SU-DHL-6 (cell line): ENCODE data around the gene THSD1.
A peak's percentile ranks its signal among the peaks of the same experiment; 100 is the strongest.

Source experiments
- H2AFZ ChIP-seq: fragments of 200-600 bp; sonication (generic); 2 replicates; pipeline ENCODE4 v1.6.1; 2014; ENCODE audit warnings: low read depth, mild to moderate bottlenecking, moderate library complexity, mixed read lengths, antibody characterized with exemption, low read length; ENCODE audit not compliant: severe bottlenecking
- H3F3A ChIP-seq: fragments of 200-600 bp; shearing (Covaris generic); 2 replicates; pipeline ENCODE4 v1.6.0; 2016; ENCODE audit warnings: antibody characterized with exemption, mild to moderate bottlenecking; ENCODE audit not compliant: insufficient read depth
- H3K27ac ChIP-seq: fragments of 200-600 bp; sonication (generic); 2 replicates; pipeline ENCODE4 v1.5.1; 2016; ENCODE audit warnings: low read depth, mild to moderate bottlenecking, low read length, moderate library complexity, mixed read lengths
- H3K27me3 ChIP-seq: fragments of 200-600 bp; sonication (generic), shearing (Covaris generic); 2 replicates; pipeline ENCODE4 v1.6.0; 2014; ENCODE audit warnings: mild to moderate bottlenecking, low read length
- H3K36me3 ChIP-seq: fragments of 200-600 bp; sonication (generic); 2 replicates; pipeline ENCODE4 v1.6.1; 2014; ENCODE audit warnings: mild to moderate bottlenecking, low read length, mixed read lengths
- H3K4me2 ChIP-seq: fragments of 300-600, 200-600 bp; shearing (Covaris generic), sonication (generic); 2 replicates; pipeline ENCODE4 v1.6.0; 2014; ENCODE audit warnings: low read length, low read depth, mild to moderate bottlenecking; ENCODE audit not compliant: poor library complexity, severe bottlenecking
- H3K4me3 ChIP-seq: fragments of 200-600 bp; sonication (generic); 2 replicates; pipeline ENCODE4 v1.5.1; 2014; ENCODE audit warnings: antibody characterized with exemption, low read length, mild to moderate bottlenecking, mixed read lengths; ENCODE audit not compliant: insufficient read depth, poor library complexity, severe bottlenecking
- H3K79me2 ChIP-seq: fragments of 200-600 bp; sonication (generic); 2 replicates; pipeline ENCODE4 v1.6.1; 2014; ENCODE audit warnings: mild to moderate bottlenecking, low read length, moderate library complexity; ENCODE audit not compliant: insufficient read depth
- H3K9ac ChIP-seq: fragments of 200-600 bp; sonication (generic); 2 replicates; pipeline ENCODE4 v1.7.0; 2014; ENCODE audit warnings: mild to moderate bottlenecking, low read length
- H3K9me2 ChIP-seq: fragments of 200-600 bp; sonication (generic); replicated peaks from 2 replicates; pipeline ENCODE4 v1.6.1; 2014; ENCODE audit warnings: low read length; ENCODE audit not compliant: insufficient read depth
- H3K9me3 ChIP-seq: fragments of 200-600 bp; sonication (generic); 2 replicates; pipeline ENCODE4 v1.6.1; 2014; ENCODE audit warnings: low read length, mixed read lengths; ENCODE audit not compliant: insufficient read depth
- H4K20me1 ChIP-seq: fragments of 200-600 bp; sonication (generic); 2 replicates; pipeline ENCODE4 v1.6.1; 2014; ENCODE audit warnings: low read depth, mild to moderate bottlenecking, antibody characterized with exemption, low read length, moderate library complexity, mixed read lengths
- CTCF ChIP-seq: fragments of 200-600 bp; sonication (generic); IDR thresholded peaks from one replicate; pipeline ENCODE4 v1.5.1; 2017; ENCODE audit warnings: antibody characterized with exemption, mild to moderate bottlenecking, low read length, moderate library complexity; ENCODE audit not compliant: insufficient read depth, poor library complexity, severe bottlenecking
- EZH2phosphoT487 ChIP-seq: fragments of 200-600 bp; sonication (generic), shearing (Covaris generic); conservative IDR thresholded peaks from 2 replicates; pipeline ENCODE4 v1.6.1; 2018; ENCODE audit warnings: mild to moderate bottlenecking, antibody characterized with exemption, low read length, moderate library complexity, mixed read lengths

Gene THSD1

GRCh38 chr13:52454459-52454819 is 48.5 kb upstream of the THSD1 start:
- Histone ChIP-seq H3K27ac (peak overlapping the region; percentile 97), H3K9ac (peak overlapping the region; percentile 78), H3K36me3 (peaks cover 18% of the 10 kb centered on the region), H3K27me3 (no peaks in the 10 kb centered on the region), H2AFZ (peak overlapping the region; percentile 86), H3K9me2 (no peaks in the 10 kb centered on the region), H3F3A (peaks cover 15% of the 10 kb centered on the region), H3K4me2 (peak overlapping the region; percentile 84), H3K9me3 (no peaks in the 10 kb centered on the region), H3K79me2 (peaks cover 41% of the 10 kb centered on the region), H4K20me1 (peaks cover 13% of the 10 kb centered on the region; the same call in 1 of the 2 replicates), H3K4me3 (peak overlapping the region; percentile 79)
- no peak for TF ChIP-seq EZH2phosphoT487
- TF ChIP-seq CTCF: no peak

- H3K36me3 ChIP-seq: peaks cover 12% of the 10 kb centered on the region; the same call in 1 of the 2 replicates
- no peaks in the 10 kb centered on the region for H3K9me3 ChIP-seq
- peaks cover 13% of the 10 kb centered on the region; the same call in 1 of the 2 replicates for H4K20me1 ChIP-seq
- H3F3A ChIP-seq: peaks cover 15% of the 10 kb centered on the region
- H2AFZ ChIP-seq: no peak overlapping the region
- H3K4me2 ChIP-seq: no peak overlapping the region
- H3K4me3 ChIP-seq: no peak overlapping the region
- no peaks in the 10 kb centered on the region for H3K27me3 ChIP-seq
- H3K27ac ChIP-seq: no peak overlapping the region
- no peak for TF ChIP-seq EZH2phosphoT487
- TF ChIP-seq CTCF: no peak
- H3K9ac ChIP-seq: no peak overlapping the region
- H3K9me2 ChIP-seq: no peaks in the 10 kb centered on the region
- H3K79me2 ChIP-seq: peaks cover 42% of the 10 kb centered on the region
Observed at GRCh38 chr13:52452470-52452869, 46.5 kb upstream of the THSD1 start.

- Histone ChIP-seq H3K4me3 (no peak overlapping the region), H3K9ac (peak overlapping the region; percentile 78; the same call in 1 of the 2 replicates), H2AFZ (no peak overlapping the region), H3K9me3 (no peaks in the 10 kb centered on the region), H3K27me3 (no peaks in the 10 kb centered on the region), H3K4me2 (peak overlapping the region; percentile 61), H3F3A (peaks cover 15% of the 10 kb centered on the region), H3K9me2 (no peaks in the 10 kb centered on the region), H3K36me3 (0 out of 2 replicates have a peak, but pooled peaks cover under 1% of the 10 kb centered on the region), H3K27ac (no peak overlapping the region), H4K20me1 (0 out of 2 replicates have a peak, but pooled peaks cover 4% of the 10 kb centered on the region), H3K79me2 (peaks cover 34% of the 10 kb centered on the region)
- TF ChIP-seq EZH2phosphoT487 (no peak), CTCF (no peak)
Observed at GRCh38 chr13:52451135-52451804, 45.3 kb upstream of the THSD1 start.
